H9 (cell line): ENCODE results near the gene ANKRD34A. TPM values are rescaled to one million over a fixed set of nuclear protein-coding genes. Genes with fewer than 3 reads are reported as not detected.
A peak's percentile ranks its signal among the peaks of the same experiment; 100 is the strongest.

Experiments
- DNase-seq: peaks from one replicate; pipeline ENCODE4 v3.0.0-alpha.2; 2017
- H2AFZ ChIP-seq: one replicate; pipeline ENCODE4 v1.6.1; 2013; ENCODE audit warnings: mild to moderate bottlenecking, low read length, control low read depth, moderate library complexity
- H2AK5ac ChIP-seq: 2 replicates; pipeline ENCODE4 v1.6.1; 2013; ENCODE audit warnings: low read length, control low read depth, mixed read lengths; ENCODE audit not compliant: insufficient read length
- H2BK120ac ChIP-seq: one replicate; pipeline ENCODE4 v1.6.1; 2013; ENCODE audit warnings: low read depth, mild to moderate bottlenecking, low read length, control low read depth, inconsistent platforms; ENCODE audit not compliant: poor library complexity, severe bottlenecking
- H2BK12ac ChIP-seq: 2 replicates; pipeline ENCODE4 v1.6.1; 2013; ENCODE audit warnings: low read length, control low read depth, mixed read lengths, low read depth; ENCODE audit not compliant: insufficient read length
- H2BK15ac ChIP-seq: 2 replicates; pipeline ENCODE4 v1.6.1; 2013; ENCODE audit warnings: low read depth, low read length, control low read depth
- H2BK20ac ChIP-seq: one replicate; pipeline ENCODE4 v1.6.1; 2013; ENCODE audit warnings: low read depth, mild to moderate bottlenecking, low read length, control low read depth, inconsistent platforms; ENCODE audit not compliant: poor library complexity, severe bottlenecking
- H2BK5ac ChIP-seq: 2 replicates; pipeline ENCODE4 v1.6.1; 2013; ENCODE audit warnings: low read length, control low read depth, mixed read lengths; ENCODE audit not compliant: insufficient read length
- H3K14ac ChIP-seq: 2 replicates; pipeline ENCODE4 v1.6.1; 2013; ENCODE audit warnings: low read length, control low read depth; ENCODE audit not compliant: insufficient read depth
- H3K18ac ChIP-seq: 2 replicates; pipeline ENCODE4 v1.6.1; 2013; ENCODE audit warnings: low read depth, mild to moderate bottlenecking, mixed read lengths, low read length, control low read depth; ENCODE audit not compliant: insufficient read length
- H3K23ac ChIP-seq: 2 replicates; pipeline ENCODE4 v1.6.1; 2013; ENCODE audit warnings: low read length, control low read depth, mixed read lengths, low read depth; ENCODE audit not compliant: insufficient read length
- H3K23me2 ChIP-seq: 2 replicates; pipeline ENCODE4 v1.6.1; 2013; ENCODE audit warnings: low read depth, mild to moderate bottlenecking, mixed read lengths, low read length, control low read depth; ENCODE audit not compliant: insufficient read length, poor library complexity, severe bottlenecking
- H3K27ac ChIP-seq: 2 replicates; pipeline ENCODE4 v1.5.1; 2013; ENCODE audit warnings: low read length, control low read depth, mixed read lengths, low read depth; ENCODE audit not compliant: insufficient read length
- H3K27me3 ChIP-seq: 2 replicates; pipeline ENCODE4 v1.6.1; 2013; ENCODE audit warnings: low read length, control low read depth, inconsistent platforms; ENCODE audit not compliant: insufficient read depth
- H3K4ac ChIP-seq: 2 replicates; pipeline ENCODE4 v1.6.1; 2013; ENCODE audit warnings: low read depth, mild to moderate bottlenecking, control low read depth, inconsistent platforms, low read length, moderate library complexity
- H3K4me1 ChIP-seq: 2 replicates; pipeline ENCODE4 v1.6.1; 2013; ENCODE audit warnings: low read length, control low read depth, inconsistent platforms; ENCODE audit not compliant: insufficient read depth
- H3K4me2 ChIP-seq: 2 replicates; pipeline ENCODE4 v1.6.1; 2013; ENCODE audit warnings: low read length, control low read depth, mixed read lengths; ENCODE audit not compliant: insufficient read length, insufficient read depth
- H3K56ac ChIP-seq: 2 replicates; pipeline ENCODE4 v1.6.1; 2013; ENCODE audit warnings: low read depth, mild to moderate bottlenecking, mixed read lengths, low read length, control low read depth; ENCODE audit not compliant: insufficient read length
- H3K79me1 ChIP-seq: 2 replicates; pipeline ENCODE4 v1.6.1; 2013; ENCODE audit warnings: low read depth, mild to moderate bottlenecking, moderate library complexity, low read length, control low read depth, inconsistent platforms; ENCODE audit not compliant: insufficient read depth, poor library complexity, severe bottlenecking
- H3K79me2 ChIP-seq: 2 replicates; pipeline ENCODE4 v1.6.1; 2013; ENCODE audit warnings: low read length, control low read depth, inconsistent platforms; ENCODE audit not compliant: insufficient read depth
- H3K9ac ChIP-seq: 2 replicates; pipeline ENCODE4 v1.6.1; 2013; ENCODE audit warnings: low read length, control low read depth, mixed read lengths; ENCODE audit not compliant: insufficient read length; ENCODE audit errors: extremely low read depth
- H3K9me3 ChIP-seq: one replicate; pipeline ENCODE4 v1.6.1; 2013; ENCODE audit warnings: low read depth, low read length, inconsistent platforms; ENCODE audit not compliant: control insufficient read depth
- H3T11ph ChIP-seq: one replicate; pipeline ENCODE4 v1.6.1; 2013; ENCODE audit warnings: mild to moderate bottlenecking, low read length, control low read depth, inconsistent platforms
- H4K20me1 ChIP-seq: one replicate; pipeline ENCODE4 v1.6.1; 2013; ENCODE audit not compliant: control insufficient read depth, insufficient read length, insufficient read depth
- H4K5ac ChIP-seq: 2 replicates; pipeline ENCODE4 v1.6.1; 2013; ENCODE audit warnings: low read depth, mild to moderate bottlenecking, mixed read lengths, low read length, control low read depth; ENCODE audit not compliant: insufficient read length
- H4K8ac ChIP-seq: replicated peaks from 2 replicates; pipeline ENCODE4 v1.6.1; 2013; ENCODE audit warnings: low read length, control low read depth, mixed read lengths, low read depth; ENCODE audit not compliant: insufficient read length
- H4K91ac ChIP-seq: 2 replicates; pipeline ENCODE4 v1.6.1; 2013; ENCODE audit warnings: low read depth, mild to moderate bottlenecking, moderate library complexity, mixed read lengths, low read length, control low read depth; ENCODE audit not compliant: insufficient read length
- H3K27ac Mint-ChIP-seq, 3 experiments: 2 replicates in 2 of 3; 3 replicates in 1 of 3; pipeline ENCODE4 v1.8.0; 2020 to 2021; ENCODE audit warnings: mixed read lengths in 3 of 3, mild to moderate bottlenecking in 1 of 3, moderate library complexity in 1 of 3
- H3K27me3 Mint-ChIP-seq: 2 replicates; pipeline ENCODE4 v1.8.0; 2021; ENCODE audit warnings: low read depth, mild to moderate bottlenecking, moderate library complexity, mixed read lengths
- H3K36me3 Mint-ChIP-seq, 3 experiments: 2 replicates in 2 of 3; 3 replicates in 1 of 3; pipeline ENCODE4 v1.8.0; 2020 to 2021; ENCODE audit warnings: low read depth in 3 of 3, mixed read lengths in 3 of 3; ENCODE audit not compliant: insufficient read depth in 1 of 3
- H3K4me1 Mint-ChIP-seq, 2 experiments: 2 replicates each; pipeline ENCODE4 v1.8.0; 2020; ENCODE audit warnings: mixed read lengths in 2 of 2
- H3K4me3 Mint-ChIP-seq, 2 experiments: 2 replicates in 1 of 2; 3 replicates in 1 of 2; pipeline ENCODE4 v1.8.0; 2020 to 2021; ENCODE audit warnings: mild to moderate bottlenecking in 2 of 2, mixed read lengths in 2 of 2, moderate library complexity in 1 of 2
- H3K9me3 Mint-ChIP-seq, 2 experiments: 2 replicates in 1 of 2; 3 replicates in 1 of 2; pipeline ENCODE4 v1.8.0; 2020; ENCODE audit warnings: mild to moderate bottlenecking in 2 of 2, mixed read lengths in 2 of 2, moderate library complexity in 1 of 2
- WGBS: extraction: QIAGEN DNeasy Blood & Tissue Kit; methylation state at CpG from one replicate; pipeline ENCODE4 v1.1.7; 2013; ENCODE audit warnings: missing lambda C conversion rate, low lambda C conversion rate, mixed read lengths; ENCODE audit not compliant: insufficient read length; ENCODE audit errors: extremely low coverage; 5-methylcytosine and 5-hydroxymethylcytosine counted together
- total RNA-seq: library from RNA; stranded (reverse); gene quantifications from 2 replicates; pipeline ENCODE4 v1.2.1, GENCODE V29; 2021
- TF ChIP-seq, protein P1 (sequence below): fragments of 200-600 bp; sonication (generic); conservative IDR thresholded peaks from 3 replicates; pipeline ENCODE4 v1.8.0; 2021; ENCODE audit warnings: antibody characterized with exemption, mild to moderate bottlenecking

ANKRD34A gene
- total RNA-seq, 1 experiment from 2014 or later, result 0.39 TPM

DNA sequence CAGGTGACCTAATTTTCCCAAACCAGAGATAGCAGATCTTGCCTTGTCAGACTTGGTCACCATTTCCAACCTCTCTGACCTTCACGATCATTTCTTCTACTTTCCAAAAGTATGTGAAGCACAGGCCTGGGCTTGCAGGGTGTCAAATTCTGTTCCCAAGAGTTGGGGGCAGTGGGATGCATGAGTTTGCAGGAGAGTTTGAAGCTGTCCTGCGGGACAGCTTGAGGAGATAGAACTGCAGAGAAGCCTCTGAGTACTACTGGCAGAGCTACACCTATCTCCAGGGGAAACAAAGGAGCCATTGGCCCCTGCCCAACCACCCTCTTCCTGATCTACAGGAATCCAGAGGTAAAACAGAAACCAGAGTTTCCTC lies 20.7 kb upstream of the ANKRD34A start:
- Histone ChIP-seq H2AK5ac (no peak overlapping the region), H3K27ac (no peak overlapping the region), H2BK12ac (no peak overlapping the region), H4K91ac (no peak overlapping the region), H2BK5ac (no peak overlapping the region), H4K20me1 (no peaks in the 10 kb centered on the region), H3T11ph (no peak overlapping the region), H2AFZ (no peak overlapping the region), H3K23ac (no peak overlapping the region), H3K4ac (no peak overlapping the region), H3K9ac (no peak overlapping the region), H3K79me2 (no peaks in the 10 kb centered on the region), H2BK15ac (no peak overlapping the region), H2BK120ac (no peak overlapping the region), H3K18ac (peak overlapping the region; percentile 33), H3K14ac (peak overlapping the region; percentile 32; the same call in 1 of the 2 replicates), H4K5ac (no peak overlapping the region), H3K4me2 (no peak overlapping the region), H3K56ac (no peak overlapping the region), H3K79me1 (no peaks in the 10 kb centered on the region), H2BK20ac (no peak overlapping the region), H3K9me3 (no peaks in the 10 kb centered on the region), H3K23me2 (no peaks in the 10 kb centered on the region), H4K8ac (no peak overlapping the region), H3K4me1 (peaks cover 9% of the 10 kb centered on the region; the same call in 1 of the 2 replicates), H3K27me3 (no peaks in the 10 kb centered on the region)
- DNase-seq, result no peak
- H3K27ac Mint-ChIP-seq, result peak overlapping the region in 1 of 3 experiments; percentile 78; a peak in 3 of 7 replicates
- no peaks in the 10 kb centered on the region for H3K36me3 Mint-ChIP-seq
- no peak overlapping the region for H3K4me3 Mint-ChIP-seq
- H3K9me3 Mint-ChIP-seq, result no peaks in the 10 kb centered on the region
- H3K27me3 Mint-ChIP-seq, result peaks cover 5% of the 10 kb centered on the region
- WGBS, result no CpG with 5 or more reads among the region's 2 CpGs
- H3K4me1 Mint-ChIP-seq, result peaks cover 23 to 28% of the 10 kb centered on the region in 2 experiments
- TF ChIP-seq, protein P1, sequence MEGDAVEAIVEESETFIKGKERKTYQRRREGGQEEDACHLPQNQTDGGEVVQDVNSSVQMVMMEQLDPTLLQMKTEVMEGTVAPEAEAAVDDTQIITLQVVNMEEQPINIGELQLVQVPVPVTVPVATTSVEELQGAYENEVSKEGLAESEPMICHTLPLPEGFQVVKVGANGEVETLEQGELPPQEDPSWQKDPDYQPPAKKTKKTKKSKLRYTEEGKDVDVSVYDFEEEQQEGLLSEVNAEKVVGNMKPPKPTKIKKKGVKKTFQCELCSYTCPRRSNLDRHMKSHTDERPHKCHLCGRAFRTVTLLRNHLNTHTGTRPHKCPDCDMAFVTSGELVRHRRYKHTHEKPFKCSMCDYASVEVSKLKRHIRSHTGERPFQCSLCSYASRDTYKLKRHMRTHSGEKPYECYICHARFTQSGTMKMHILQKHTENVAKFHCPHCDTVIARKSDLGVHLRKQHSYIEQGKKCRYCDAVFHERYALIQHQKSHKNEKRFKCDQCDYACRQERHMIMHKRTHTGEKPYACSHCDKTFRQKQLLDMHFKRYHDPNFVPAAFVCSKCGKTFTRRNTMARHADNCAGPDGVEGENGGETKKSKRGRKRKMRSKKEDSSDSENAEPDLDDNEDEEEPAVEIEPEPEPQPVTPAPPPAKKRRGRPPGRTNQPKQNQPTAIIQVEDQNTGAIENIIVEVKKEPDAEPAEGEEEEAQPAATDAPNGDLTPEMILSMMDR, result no peak
